HG03064 (cell line): Measurements from ENCODE around the gene ACOX3.

Source experiments
- ATAC-seq: cut with Tn5 transposase; IDR thresholded peaks from one replicate; pipeline ENCODE4 v1.9.1; 2021; ENCODE audit warnings: low read depth; ENCODE audit not compliant: unreplicated experiment

Gene ACOX3

DNA sequence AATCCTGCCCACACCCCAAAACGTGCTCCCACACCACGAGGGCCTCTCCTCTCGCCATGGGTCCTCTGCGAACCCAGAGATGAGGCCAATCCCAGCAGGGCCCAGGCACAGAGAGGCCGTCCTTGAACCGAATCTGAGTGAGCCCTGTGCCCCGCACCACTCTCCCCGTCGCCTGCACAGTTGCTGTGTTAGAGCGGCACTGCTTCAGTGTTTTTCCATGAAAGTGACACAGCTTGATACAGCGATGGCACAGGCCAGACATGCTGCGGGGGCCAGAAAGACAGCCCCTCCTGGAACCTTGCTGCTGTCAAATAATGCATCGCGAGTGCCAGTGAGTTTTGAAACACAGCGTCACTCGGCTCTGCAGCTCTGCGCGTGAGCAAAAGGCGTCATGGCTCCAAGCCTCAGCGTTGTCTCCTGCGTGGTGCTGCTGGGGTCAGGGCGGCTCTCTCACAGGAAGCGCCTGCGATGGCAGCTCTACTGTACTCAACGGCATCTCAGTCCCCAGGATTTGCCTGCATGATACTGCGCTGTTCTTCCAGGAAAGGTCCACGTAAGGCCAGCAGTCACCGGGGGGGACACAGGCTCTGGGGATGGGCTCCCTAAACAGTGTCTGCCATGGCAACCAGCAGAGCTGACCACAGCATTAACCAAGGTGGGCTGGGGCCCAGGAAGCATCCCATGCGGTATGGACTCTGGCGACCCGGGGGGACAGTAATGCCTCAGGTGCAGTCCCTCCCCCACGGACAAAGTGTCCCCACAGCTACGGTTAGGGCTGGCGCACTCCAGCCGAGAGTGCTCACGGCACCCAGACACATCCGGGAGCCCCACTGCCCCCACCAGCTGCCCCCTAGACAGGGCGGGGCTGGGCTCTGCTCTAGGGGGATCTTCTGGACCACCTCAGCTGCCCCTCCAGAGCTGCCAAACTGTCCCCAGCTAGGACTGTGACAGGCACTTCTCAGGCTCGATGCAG, 63.1 kb downstream of the ACOX3 start:
- ATAC-seq: no peak

DNA sequence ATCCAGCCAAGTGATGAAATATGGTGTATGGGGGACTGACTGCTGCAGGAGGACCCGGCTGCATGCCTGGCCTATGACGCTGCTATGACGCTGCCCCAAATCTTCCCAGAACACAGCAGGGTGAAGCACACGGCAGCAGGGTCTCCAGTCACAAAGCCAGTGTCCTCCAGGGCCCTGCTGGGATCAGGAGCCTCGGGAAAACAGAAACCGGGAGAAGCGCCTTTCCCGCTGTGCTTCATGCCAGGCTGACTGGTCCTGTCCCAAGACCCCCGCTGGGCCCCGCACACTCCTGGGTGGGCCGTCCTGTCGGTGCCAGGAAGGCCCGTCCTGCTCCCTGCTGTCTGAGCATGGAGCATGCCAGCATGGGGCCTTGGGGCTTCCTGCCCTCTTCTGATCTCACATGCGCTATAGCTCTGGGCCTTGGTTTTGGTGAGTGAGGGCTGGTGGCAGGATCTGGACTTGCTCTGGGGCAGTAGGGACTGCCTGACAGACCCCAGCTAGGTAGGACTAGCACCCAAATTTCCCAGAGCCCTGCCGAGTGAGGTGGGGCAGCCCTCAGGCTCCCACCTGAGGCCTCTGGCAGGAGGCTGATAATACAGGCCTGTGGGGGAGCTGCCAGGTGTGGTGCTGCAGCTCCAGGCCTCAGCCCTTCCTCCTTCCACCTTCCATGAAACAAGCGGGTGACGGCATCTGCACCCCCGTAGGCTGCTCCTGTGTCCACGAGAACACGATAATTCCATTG, 64.0 kb downstream of the ACOX3 start:
- no peak for ATAC-seq

DNA sequence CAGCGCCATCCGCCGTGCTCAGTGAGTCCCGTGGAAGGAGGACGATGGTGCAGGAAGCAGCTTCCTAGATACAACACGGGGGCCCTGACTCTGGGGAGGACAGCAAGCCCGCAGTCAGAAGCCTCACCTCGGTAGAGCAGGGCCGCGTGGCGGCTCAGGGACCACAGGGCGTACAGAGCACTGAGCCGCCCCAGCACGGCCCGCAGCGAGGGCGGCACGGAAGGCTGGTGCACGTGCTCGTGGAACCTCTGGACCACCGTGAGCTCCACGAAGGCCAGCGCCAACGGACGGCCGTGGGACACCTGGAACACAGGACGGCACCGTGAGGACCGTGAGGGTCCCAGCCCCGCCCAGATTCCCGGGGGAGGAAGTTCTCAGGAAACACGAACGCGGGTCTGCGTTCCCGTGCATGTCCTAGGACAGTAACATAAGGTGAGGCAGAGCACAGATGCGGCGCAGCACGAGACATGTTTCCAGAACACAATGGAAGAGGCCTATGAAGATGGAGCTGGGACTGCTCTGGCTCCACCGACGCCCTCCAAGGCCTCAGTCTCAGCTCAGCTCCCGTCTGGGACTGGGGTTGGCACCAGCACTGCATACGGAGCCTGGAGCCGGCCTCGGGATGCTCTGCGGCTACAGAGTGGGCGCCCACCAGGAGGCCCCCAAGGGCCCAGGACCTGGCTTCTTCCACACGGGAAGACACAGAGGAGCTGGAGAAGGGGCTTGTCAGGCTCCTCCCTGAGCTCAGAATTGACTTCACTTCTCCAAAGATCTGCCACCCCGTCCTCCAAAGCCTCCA, 65.5 kb downstream of the ACOX3 start:
- ATAC-seq: no peak

DNA sequence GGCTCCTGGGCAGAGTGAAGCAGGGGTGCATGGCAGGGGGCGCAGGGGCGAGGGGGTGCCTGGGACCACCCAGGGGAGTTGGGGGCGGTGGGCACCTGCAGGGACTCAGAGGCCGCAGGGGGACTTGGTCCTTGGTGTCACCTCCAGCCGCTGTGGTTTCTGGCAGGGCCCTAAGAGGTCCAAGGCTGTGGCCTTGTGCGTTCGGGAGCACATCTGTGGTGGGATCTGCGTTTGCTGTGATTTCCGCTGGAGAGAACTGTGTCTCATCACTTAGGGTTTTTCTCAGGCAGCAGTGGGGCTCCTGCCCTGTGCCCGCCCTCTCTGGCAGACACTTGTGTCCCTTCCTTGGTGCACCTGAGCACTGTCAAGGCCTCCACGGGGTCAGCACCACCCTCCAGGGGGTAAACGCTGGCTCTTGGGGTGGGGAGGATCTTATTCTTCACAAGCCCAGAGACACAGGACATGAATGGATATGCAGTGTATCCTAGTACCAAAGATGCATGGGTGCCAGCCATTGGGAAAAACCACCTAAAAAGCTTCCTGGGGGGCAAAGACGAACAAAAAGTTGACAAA, 66.5 kb downstream of the ACOX3 start:
- no peak for ATAC-seq

DNA sequence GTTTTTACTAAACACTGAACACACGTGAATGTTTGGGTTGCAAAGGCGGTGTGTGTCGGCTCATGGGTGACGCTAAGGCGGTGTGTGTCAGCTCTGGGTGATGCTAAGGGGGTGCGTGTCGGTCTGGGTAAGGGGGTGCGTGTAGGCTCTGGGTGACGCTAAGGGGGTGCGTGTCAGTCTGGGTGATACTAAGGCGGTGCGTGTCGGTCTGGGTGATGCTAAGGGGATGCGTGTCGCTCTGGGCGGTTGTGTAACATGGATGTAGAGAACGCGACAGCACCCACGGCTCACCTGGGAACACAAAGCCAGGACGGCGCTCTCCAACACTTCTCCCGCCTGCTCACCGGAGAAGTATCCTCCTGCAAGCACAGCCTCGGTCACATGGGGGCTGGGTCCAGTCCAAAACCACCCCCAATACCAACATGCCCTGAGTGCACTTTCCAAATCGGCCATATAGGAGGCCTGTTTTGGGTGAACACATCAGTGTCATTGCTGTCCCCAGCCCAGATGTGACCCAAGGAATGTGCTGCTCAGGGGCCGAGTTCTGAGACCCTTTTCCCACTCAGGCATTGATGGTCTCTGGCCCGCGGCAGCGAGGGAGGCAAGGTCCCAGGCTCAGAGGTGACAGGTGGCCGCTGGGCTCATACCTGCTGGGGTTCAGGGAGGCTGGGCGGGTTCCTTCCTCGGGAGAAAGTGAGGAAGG, 67.1 kb downstream of the ACOX3 start:
- ATAC-seq: no peak

DNA sequence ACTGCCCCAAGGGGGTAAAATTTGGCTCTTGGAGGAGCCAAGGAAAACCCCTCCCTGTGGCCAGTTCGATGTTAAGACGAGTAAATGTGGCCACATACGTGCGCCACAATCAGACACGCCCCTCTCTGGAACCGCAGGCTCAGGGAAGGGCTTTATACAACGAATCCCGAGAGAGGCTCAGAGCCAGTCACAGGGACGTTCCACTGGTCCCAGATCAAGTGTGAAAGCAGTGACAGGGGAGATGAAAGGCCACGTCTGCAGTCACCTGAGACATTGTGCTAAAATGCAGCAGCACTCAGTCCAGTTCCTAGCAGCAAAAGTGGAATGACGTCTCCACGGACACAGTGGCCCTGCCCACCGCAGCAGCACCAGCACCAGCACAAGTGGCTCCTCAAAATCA, 68.0 kb downstream of the ACOX3 start:
- no peak for ATAC-seq

DNA sequence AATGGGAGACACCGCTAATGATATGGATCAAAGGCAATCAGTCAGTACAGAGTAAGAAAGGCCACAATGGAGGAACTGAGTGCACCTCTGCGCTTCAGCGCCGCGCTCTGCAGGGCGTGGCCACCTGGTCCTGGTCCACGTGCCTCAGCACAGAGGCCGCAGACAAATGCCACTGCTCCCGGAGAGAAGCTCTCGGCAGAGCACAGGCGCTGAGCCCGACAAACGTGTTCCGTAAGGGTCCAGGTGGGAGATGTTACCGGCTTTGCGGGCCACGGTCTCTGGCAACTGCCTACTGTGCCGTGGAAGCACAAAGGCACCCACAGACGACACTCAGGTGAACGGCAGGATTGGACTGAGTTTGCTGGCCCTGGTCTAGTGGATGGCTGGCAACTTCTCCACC, 68.9 kb downstream of the ACOX3 start:
- ATAC-seq: no peak

DNA sequence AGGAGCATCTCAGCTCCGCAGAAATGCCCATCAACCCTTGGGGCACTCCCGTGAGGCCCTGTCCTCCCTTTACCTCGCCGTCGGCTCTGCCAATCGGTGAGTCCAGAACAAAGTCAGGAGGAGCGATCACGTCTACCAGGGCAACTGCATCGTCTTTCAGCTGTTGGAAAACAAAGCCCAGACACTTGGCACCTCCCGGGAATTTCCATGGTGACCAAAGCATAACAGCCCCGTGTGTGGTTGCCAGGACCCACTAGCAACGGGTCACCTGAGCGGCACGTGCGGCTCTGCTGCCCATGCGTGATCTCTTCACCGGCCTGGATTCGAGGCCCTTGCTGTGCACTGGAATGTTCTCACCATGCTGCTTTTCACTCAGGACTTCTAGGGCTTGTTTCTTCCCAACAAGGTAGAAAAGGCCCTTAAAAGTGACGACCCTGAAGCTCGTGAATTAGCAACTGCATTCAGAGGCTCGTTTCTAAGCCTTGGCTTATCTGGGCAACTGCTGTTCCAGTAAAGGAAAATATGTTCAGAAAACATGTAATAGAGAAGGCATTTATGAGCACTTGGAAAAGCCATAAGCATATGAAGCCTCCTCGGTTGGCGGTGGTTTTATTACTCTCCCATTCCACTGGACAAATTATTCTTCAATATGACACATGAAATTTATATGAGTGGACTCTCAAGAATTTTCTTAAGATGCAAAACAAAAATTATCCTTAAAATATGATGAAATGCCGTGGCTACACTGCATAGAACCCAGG, 69.5 kb downstream of the ACOX3 start:
- ATAC-seq: no peak

DNA sequence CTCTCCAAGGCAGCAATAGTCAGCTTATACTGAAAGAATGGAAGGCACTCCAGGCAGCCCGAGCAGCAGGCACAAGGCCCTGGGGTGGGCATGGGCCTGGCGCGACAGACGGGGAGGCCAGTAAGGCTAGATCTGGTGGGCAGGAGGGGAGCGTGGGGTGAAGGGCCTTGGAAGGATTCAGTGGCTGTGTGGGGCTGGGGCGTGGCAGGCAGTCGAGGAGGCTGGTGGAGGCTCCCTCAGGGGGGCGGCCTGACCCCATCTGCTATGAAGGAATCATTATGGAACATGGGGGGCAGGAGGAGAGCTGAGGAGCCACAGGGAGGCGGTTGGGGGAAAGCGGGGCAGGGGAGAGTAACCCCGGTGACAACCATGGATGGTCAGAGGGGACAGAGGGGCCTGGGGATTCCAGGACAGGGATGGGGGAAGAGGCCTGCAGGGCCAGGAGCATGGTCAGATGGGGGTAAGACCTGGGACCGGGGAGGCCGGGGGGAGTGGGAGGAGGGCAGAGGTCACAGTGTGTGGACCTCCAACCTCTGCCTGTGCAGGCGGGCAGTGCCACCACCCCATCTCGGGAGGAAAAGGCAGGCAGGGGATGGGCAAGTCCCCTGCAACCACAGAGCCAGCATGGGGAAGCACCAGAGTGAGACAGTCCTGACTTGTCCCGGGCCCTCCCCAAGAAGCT, 70.3 kb downstream of the ACOX3 start:
- no peak for ATAC-seq

DNA sequence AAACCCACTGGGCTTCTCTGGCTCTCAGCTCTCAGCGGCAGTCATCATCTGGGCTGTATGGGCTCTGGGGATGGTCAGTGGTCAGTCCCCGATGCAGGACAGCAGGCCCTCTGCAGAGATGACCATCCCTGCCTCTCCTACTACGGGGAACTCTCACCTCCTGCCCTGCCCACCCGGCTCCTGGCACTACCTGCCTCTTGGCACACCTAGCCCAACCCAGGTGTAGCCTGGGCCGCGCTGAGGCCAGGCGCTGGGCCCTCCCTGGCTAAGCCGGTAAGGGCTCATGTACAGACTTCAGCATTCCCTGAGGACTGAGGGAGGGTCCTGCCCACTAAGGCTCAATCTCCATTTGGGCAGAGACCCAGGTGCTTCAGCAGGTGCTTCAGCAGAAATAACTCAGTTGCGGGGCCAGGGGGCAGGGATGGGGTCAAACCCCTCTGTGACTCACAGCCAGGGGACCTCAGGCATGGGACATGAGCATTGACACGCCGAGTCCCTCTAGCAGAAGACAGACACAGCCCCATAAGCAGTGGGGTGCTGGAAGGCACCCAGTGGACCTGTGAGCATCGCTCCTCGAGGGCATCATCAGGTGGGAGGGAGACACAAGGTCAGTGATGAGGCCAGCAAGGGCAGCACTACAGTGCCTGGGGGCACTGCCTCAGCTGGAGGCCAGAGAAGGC, 71.0 kb downstream of the ACOX3 start:
- no peak for ATAC-seq

DNA sequence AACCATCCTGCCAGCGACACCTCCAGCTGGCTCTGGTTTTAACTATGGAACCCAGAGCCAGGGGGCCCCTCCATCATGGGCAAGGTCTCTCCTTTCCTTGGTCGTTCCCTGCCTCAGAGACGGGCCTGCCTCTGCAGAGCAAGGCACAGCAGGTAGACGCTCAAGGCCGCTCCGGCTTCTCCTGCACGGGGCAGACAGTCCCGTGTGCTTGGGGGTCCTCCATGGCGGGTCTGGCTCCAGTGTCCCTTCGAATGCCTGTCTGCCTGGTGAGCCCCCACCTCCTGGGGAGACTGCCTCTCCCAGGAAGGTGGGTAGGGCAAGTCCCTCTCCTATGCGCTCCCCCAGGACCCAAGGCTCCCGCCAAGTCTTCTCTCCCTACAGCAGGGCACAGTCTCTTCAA, 71.5 kb downstream of the ACOX3 start:
- ATAC-seq: no peak

DNA sequence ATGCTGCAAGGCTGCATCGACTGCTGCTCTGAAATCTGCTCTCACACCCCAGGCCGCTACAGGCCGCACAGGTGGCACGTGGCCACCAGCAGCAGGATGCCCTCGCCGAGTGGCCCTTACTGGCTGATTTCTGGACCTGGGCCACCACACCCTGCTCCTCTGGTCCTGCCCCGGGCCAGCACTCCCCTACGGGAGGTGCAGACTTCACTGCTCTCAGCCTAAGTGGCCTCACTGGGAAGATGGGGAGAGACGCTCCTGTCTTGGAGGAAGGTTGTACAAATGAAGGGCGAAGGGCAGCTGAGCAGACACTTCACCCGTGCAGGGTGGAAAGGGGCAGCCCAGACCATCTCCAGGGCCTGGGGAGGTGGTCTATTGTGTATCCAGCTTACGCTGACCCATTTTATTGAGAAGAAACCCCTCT, 72.5 kb downstream of the ACOX3 start:
- ATAC-seq: no peak

DNA sequence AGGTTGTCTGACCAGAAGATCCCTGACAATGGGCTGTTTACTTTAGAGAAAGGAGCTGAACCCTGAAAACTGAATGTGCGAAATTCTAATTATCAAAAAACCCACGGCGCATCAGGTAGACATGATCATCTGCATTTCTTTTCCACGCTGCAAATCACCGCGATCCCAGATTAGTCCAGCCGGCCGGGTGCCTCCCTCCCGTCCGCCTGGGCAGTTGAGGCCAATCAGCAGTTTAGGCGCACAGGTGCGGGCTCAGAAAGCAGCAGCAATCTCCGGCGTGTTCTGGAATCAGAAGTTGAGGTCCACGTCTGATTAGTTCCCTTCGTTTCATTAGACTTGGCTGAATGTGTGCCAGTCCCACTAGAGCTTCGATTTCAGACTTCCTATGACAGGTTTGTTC, 73.9 kb downstream of the ACOX3 start:
- no peak for ATAC-seq

DNA sequence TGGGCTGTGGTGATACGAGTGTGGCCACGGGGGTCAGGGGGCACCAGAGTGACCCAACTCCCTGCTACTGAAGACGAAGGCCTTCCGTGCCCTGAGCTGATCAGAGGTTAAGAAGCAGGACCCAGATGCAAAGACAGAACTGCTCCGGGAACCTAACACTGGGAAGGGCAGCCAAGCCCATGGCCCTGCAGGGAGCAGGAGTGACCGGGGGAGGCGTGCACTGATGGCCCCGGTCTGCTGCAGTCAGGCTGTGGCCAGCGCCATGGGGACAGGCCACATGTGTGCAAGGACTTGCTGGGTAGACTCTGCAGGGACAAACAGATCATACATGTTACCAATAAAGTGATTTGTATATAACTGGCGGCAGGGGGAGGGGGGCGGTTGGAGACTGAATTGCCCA, 74.6 kb downstream of the ACOX3 start:
- ATAC-seq: no peak

DNA sequence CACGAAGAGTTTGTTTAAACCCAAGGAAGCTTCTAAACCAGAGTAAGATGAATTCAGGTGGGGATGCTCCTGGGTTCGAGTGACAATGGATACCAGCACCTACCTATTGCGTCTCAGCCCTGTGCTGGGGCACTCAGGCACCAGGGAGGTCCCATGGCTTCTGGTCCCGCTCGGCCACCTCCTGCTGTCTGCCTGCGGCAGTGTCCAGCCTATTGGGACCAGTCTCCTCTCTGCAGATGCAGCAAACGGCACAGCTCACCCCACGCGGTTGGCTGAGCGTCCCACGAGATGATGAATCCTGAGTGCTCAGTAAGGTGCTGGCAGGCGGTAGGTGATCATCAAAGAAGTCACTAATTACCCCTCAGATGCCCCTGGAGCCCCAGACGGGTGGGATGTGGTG, 75.2 kb downstream of the ACOX3 start:
- ATAC-seq: no peak

DNA sequence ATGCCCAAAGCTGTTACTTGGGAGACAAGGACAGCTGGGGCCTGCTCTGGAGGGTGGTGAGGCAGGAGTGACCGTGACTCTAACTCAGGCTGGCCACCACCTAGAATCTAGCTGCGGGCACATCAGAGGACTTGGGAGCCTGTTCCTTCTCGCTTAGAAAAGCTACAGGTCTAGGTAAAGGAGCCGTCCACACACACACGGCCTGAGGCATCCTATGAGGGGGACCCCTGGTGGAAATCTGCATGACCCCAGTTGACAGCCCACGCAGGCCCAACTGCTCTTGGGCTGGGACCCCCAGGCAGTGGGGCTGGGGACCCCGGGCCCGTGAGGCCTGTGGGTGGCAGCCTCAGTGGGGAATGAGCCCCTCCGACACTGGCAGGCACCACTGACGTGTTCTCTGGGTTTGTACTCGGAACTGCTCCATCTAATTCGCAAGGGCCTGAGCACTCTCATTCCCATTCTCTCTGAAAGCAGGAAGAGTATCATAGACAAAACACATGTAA, 75.6 kb downstream of the ACOX3 start:
- no peak for ATAC-seq

DNA sequence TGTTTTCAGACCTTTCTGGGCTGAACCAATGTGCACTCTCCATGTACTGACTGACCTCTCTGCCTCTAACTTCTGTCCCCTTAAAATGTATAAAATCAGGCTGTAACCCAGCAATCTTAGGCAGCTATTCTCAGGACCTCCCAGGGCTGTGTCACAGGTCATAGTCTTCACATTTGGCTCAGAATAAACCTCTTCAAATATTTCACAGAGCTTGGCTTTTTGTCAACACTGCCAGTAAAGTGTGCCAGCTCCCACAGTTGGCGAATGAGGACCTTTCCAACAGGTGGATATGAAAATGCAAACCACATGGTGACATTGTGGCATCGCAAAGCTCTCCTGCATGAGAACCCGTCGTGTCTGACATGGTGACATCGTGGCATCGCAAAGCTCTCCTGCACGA, 76.4 kb downstream of the ACOX3 start:
- ATAC-seq: no peak

DNA sequence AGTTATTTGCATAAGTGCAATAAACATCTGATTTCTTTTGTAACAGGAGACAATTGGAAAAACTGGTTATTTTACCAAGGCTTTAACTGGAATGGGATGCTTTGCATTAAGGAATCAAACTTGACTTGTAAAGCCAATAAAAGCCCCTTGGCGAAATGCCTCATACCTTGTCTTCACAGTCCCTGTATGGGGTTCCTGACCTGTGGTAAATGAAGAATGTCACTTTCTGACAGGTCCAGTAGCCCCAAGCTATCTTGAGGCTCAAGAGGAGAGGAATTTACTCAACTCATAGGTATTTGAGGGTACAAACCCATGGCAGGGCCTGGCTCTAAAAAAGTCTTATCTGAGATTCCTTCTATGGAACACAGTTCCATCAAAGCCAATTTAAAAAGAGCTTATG, 78.0 kb downstream of the ACOX3 start:
- ATAC-seq: no peak
